ENCODE measurements around the gene FRMD1.

DNA sequence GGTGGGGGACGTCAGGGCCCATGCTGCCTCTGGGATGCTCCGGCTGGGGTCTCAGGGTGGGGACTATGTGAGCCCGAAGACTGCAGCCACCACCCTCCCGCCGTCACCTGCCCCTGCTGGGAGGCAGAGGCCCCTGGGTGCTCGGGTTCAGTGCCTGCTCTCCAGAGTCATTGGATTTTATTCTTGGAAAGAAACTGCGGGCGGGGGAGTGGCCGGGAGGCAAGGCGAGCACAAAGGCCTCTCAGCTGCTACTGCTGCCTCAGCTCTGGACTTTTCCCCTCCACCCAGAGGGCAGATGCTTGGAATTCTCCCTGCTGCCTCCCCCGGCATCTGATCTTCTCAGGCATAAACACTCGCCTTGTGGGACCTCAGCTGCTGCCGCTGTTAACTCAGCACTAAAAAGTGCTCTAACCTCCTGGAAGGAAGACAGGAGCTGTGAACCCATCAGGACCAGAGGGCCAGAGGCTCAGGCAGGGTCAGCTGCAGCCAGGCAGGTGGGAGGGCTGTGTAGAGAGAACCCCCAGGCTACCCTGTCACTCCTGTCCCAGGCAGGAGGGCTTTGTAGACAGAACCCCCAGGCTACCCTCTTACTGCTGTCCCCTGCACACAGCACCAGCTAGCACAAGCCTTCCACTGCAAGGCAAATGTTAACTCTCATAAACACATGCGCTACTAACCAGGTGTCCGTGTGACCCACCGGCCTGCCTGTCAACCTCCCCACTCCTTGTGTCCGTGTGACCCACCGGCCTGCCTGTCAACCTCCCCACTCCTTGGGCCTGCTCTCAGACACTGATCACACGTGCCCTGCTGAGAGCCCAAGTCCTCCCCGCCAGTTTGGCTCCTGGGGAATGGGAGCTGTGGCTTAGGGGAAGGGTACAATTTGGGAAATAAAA is 9.4 kb upstream of the FRMD1 start:
- no peak for TF ChIP-seq CTCF (IDR thresholded peaks at IDR 0.05)
- TF ChIP-seq POLR2A (IDR thresholded peaks at IDR 0.05): no peak

Data from right lobe of liver (tissue), 4 donors.